Fibroblast of villous mesenchyme (primary cell): ENCODE data around the gene TMEM233. TPM values are rescaled to one million over a fixed set of nuclear protein-coding genes. Genes with fewer than 3 reads are reported as not detected.

Experiments
- DNase-seq: peaks from one replicate; pipeline ENCODE4 v3.0.0-alpha.2; 2010; ENCODE audit warnings: low read depth
- H3K4me3 ChIP-seq: 2 replicates; pipeline ENCODE4 v1.5.1; 2011; ENCODE audit warnings: low read depth, mild to moderate bottlenecking, low read length
- small RNA-seq: library from RNA; depleted of rRNA; stranded (forward); fragments of <200 nt; gene quantifications from one replicate; pipeline ENCODE3, GENCODE V24; 2012
- total RNA-seq: library from RNA; depleted of rRNA; stranded (reverse); fragments of >200 nt; gene quantifications from 2 replicates; pipeline ENCODE4 v1.2.3, GENCODE V29; 2012
- TF ChIP-seq, protein P1 (sequence below): IDR thresholded peaks from 2 replicates; pipeline ENCODE4 v1.5.1; 2012; ENCODE audit warnings: low read depth, mild to moderate bottlenecking, low read length; ENCODE audit not compliant: insufficient read depth

The TMEM233 gene
- total RNA-seq, 1 donor: not detected

DNA sequence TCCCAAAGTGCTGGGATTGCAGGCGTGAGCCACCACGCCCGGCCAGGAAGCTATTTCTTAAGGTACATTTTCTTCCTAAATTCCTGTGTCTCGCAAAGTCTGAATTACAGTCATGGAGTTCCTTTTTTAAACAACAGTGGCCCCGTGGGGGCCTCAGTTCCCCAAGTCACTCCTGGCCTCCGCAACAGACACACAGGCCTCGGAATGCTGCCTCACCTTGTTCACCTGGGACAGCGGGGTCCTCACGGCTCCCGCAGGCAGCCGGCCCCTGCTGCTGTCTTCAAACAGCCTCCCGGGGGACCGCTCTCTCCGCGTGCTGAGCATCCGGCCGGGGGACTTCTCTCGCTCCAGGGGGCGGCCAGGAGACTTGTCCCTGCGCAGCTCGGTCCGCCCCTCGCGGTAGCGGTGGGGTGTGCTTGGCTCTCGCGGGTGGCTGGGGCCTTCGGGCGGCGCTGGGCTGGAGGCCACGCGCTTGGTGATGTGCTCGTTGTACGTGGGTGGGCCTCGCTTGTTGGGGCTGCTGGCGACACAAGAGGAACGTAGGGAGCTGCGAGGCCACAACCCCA is 96.4 kb downstream of the TMEM233 start:
- TF ChIP-seq, protein P1, sequence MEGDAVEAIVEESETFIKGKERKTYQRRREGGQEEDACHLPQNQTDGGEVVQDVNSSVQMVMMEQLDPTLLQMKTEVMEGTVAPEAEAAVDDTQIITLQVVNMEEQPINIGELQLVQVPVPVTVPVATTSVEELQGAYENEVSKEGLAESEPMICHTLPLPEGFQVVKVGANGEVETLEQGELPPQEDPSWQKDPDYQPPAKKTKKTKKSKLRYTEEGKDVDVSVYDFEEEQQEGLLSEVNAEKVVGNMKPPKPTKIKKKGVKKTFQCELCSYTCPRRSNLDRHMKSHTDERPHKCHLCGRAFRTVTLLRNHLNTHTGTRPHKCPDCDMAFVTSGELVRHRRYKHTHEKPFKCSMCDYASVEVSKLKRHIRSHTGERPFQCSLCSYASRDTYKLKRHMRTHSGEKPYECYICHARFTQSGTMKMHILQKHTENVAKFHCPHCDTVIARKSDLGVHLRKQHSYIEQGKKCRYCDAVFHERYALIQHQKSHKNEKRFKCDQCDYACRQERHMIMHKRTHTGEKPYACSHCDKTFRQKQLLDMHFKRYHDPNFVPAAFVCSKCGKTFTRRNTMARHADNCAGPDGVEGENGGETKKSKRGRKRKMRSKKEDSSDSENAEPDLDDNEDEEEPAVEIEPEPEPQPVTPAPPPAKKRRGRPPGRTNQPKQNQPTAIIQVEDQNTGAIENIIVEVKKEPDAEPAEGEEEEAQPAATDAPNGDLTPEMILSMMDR: no peak
- no peak for DNase-seq
- no peak overlapping the region for H3K4me3 ChIP-seq

DNA sequence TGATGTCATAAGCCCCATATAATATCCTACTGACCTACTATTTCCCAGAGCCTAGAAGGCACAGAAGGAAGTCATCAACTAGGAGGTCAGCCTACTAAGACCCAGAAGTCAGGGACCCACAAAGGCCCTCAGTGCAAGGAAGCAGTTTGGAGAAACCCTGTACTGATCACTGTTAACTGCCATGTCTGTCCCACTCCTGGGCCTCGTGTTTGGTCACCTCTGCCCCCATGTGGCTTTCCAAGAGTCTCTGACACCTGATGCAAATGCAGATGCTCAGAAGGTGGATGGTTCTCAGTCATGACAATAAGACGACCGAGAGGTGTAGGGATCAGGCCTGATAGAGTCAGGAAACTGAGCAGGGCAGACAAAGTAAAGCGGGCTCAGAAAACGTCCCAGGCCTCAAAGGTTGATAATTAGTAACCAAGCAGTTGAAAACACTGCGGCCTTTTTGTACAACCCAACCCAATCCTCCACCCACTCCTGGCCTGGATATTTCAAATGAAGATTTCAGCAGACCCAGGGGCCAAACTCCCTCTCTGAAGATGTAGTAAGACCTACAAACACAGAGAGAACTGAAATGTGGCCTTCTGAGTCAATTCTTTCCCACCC is 97.7 kb downstream of the TMEM233 start:
- H3K4me3 ChIP-seq: no peak overlapping the region
- TF ChIP-seq, protein P1: no peak
- DNase-seq: no peak

DNA sequence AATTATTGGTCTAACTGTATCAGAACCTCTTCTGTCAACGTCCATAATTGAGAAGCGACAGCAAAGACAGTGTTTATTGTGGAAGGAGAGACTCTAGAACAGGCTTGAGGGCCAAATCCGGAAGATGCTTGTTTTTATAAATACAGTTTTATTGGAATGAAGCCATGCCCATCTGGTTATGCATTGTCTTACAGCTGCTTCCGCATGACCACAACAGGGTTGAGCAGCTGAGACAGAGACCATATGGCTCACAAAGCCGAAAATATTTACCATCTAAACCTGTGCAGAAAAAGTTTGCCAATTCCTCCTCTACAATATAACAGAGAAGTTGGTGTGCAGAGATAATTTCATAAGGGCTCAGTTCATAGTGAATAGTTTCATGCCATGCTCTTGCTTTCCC is 98.8 kb downstream of the TMEM233 start:
- TF ChIP-seq, protein P1: no peak
- DNase-seq: no peak
- H3K4me3 ChIP-seq: no peak overlapping the region

Small RNAs within 50 kb of the gene (small RNA-seq; reads per million reads assigned to genes)
- gene RN7SKP197: not detected

Other genes with a start within 250 kb of the TMEM233 start
- 13.2 and 16.0 TPM in 2 replicates for gene PRKAB1, start 74.4 kb downstream of the TMEM233 start, total RNA-seq